Muscle layer of duodenum (tissue), 2 donors: Measurements from ENCODE around the gene TBL1X.

Source experiments
- H3K27ac ChIP-seq: one replicate; pipeline ENCODE4 v1.7.0; 2013; ENCODE audit warnings: mild to moderate bottlenecking, low read length
- H3K27me3 ChIP-seq: one replicate; pipeline ENCODE4 v1.7.0; 2013; ENCODE audit warnings: low read depth, mild to moderate bottlenecking, control low read depth, low read length
- H3K36me3 ChIP-seq, 2 donors: one replicate each; pipeline ENCODE4 v1.7.0; 2013; ENCODE audit warnings: low read length in 2 of 2, control low read depth in 1 of 2, mild to moderate bottlenecking in 1 of 2; ENCODE audit not compliant: insufficient read depth in 2 of 2, control insufficient read depth in 1 of 2
- H3K4me1 ChIP-seq, 2 donors: one replicate each; pipeline ENCODE4 v1.7.0; 2013; ENCODE audit warnings: low read length in 2 of 2, mild to moderate bottlenecking in 2 of 2, control low read depth in 1 of 2, moderate library complexity in 1 of 2; ENCODE audit not compliant: insufficient read depth in 2 of 2, control insufficient read depth in 1 of 2
- H3K4me3 ChIP-seq, 2 donors: one replicate each; pipeline ENCODE4 v1.7.0; 2013; ENCODE audit warnings: low read length in 2 of 2, low read depth in 1 of 2, mild to moderate bottlenecking in 1 of 2
- H3K9me3 ChIP-seq, 2 donors: one replicate each; pipeline ENCODE4 v1.7.0; 2013; ENCODE audit warnings: low read length in 2 of 2, control low read depth in 1 of 2, mild to moderate bottlenecking in 1 of 2; ENCODE audit not compliant: control insufficient read depth in 1 of 2
- donor health status: healthy.

The TBL1X gene

GRCh38 chrX:9591496-9591895, 126.6 kb downstream of the TBL1X start:
- H3K27ac ChIP-seq, result no peak overlapping the region
- H3K4me1 ChIP-seq, result no peaks in the 10 kb centered on the region
- H3K36me3 ChIP-seq, result no peaks in the 10 kb centered on the region
- no peaks in the 10 kb centered on the region for H3K9me3 ChIP-seq
- no peaks in the 10 kb centered on the region for H3K27me3 ChIP-seq
- H3K4me3 ChIP-seq, result no peak overlapping the region

GRCh38 chrX:9593756-9594155, 128.9 kb downstream of the TBL1X start:
- Histone ChIP-seq H3K4me1 (no peaks in the 10 kb centered on the region), H3K9me3 (no peaks in the 10 kb centered on the region), H3K27me3 (no peaks in the 10 kb centered on the region), H3K36me3 (no peaks in the 10 kb centered on the region), H3K27ac (no peak overlapping the region), H3K4me3 (no peak overlapping the region)

GRCh38 chrX:9595174-9595573, 130.3 kb downstream of the TBL1X start:
- H3K36me3 ChIP-seq, result no peaks in the 10 kb centered on the region
- no peak overlapping the region for H3K27ac ChIP-seq
- H3K9me3 ChIP-seq, result no peaks in the 10 kb centered on the region
- H3K27me3 ChIP-seq, result no peaks in the 10 kb centered on the region
- no peaks in the 10 kb centered on the region for H3K4me1 ChIP-seq
- H3K4me3 ChIP-seq, result no peak overlapping the region

GRCh38 chrX:9596837-9597236, 132.0 kb downstream of the TBL1X start:
- Histone ChIP-seq H3K4me3 (no peak overlapping the region), H3K27me3 (no peaks in the 10 kb centered on the region), H3K9me3 (no peaks in the 10 kb centered on the region), H3K4me1 (no peaks in the 10 kb centered on the region), H3K36me3 (no peaks in the 10 kb centered on the region), H3K27ac (no peak overlapping the region)

GRCh38 chrX:9597361-9598035, 132.6 kb downstream of the TBL1X start:
- H3K27me3 ChIP-seq, result no peaks in the 10 kb centered on the region
- H3K4me1 ChIP-seq, result no peaks in the 10 kb centered on the region
- H3K4me3 ChIP-seq, result no peak overlapping the region
- H3K27ac ChIP-seq, result no peak overlapping the region
- H3K36me3 ChIP-seq, result no peaks in the 10 kb centered on the region
- H3K9me3 ChIP-seq, result no peaks in the 10 kb centered on the region

- Histone ChIP-seq H3K27me3 (no peaks in the 10 kb centered on the region), H3K27ac (no peak overlapping the region), H3K9me3 (no peaks in the 10 kb centered on the region), H3K36me3 (no peaks in the 10 kb centered on the region), H3K4me3 (no peak overlapping the region), H3K4me1 (no peaks in the 10 kb centered on the region)
Measured at GRCh38 chrX:9598344-9598743, 133.5 kb downstream of the TBL1X start.

GRCh38 chrX:9604111-9604907, 139.5 kb downstream of the TBL1X start:
- no peaks in the 10 kb centered on the region for H3K36me3 ChIP-seq
- H3K4me3 ChIP-seq, result no peak overlapping the region
- no peaks in the 10 kb centered on the region for H3K27me3 ChIP-seq
- H3K9me3 ChIP-seq, result no peaks in the 10 kb centered on the region
- peaks cover 0 to under 1% of the 10 kb centered on the region in 2 donors for H3K4me1 ChIP-seq
- H3K27ac ChIP-seq, result no peak overlapping the region

GRCh38 chrX:9604908-9605306, 140.0 kb downstream of the TBL1X start:
- H3K27me3 ChIP-seq, result no peaks in the 10 kb centered on the region
- H3K36me3 ChIP-seq, result no peaks in the 10 kb centered on the region
- H3K4me1 ChIP-seq, result peaks cover 0 to 3% of the 10 kb centered on the region in 2 donors
- no peak overlapping the region for H3K4me3 ChIP-seq
- H3K27ac ChIP-seq, result no peak overlapping the region
- no peaks in the 10 kb centered on the region for H3K9me3 ChIP-seq

- Histone ChIP-seq H3K27me3 (no peaks in the 10 kb centered on the region), H3K4me3 (no peak overlapping the region), H3K36me3 (no peaks in the 10 kb centered on the region), H3K27ac (no peak overlapping the region), H3K9me3 (no peaks in the 10 kb centered on the region), H3K4me1 (peaks cover 0 to 3% of the 10 kb centered on the region in 2 donors)
Measured at GRCh38 chrX:9605484-9605883, 140.6 kb downstream of the TBL1X start.

GRCh38 chrX:9606971-9607370, 142.1 kb downstream of the TBL1X start:
- Histone ChIP-seq H3K9me3 (no peaks in the 10 kb centered on the region), H3K27me3 (no peaks in the 10 kb centered on the region), H3K4me1 (peaks cover 0 to 3% of the 10 kb centered on the region in 2 donors), H3K36me3 (no peaks in the 10 kb centered on the region), H3K4me3 (no peak overlapping the region), H3K27ac (no peak overlapping the region)

GRCh38 chrX:9609499-9609898, 144.6 kb downstream of the TBL1X start:
- Histone ChIP-seq H3K9me3 (no peaks in the 10 kb centered on the region), H3K4me3 (no peak overlapping the region), H3K4me1 (peaks cover 0 to 3% of the 10 kb centered on the region in 2 donors), H3K27ac (no peak overlapping the region), H3K27me3 (no peaks in the 10 kb centered on the region), H3K36me3 (no peaks in the 10 kb centered on the region)
